Activated CD4-positive, alpha-beta T cell treated with anti-CD3 and anti-CD28 coated beads for 36 hours (primary cell): ENCODE data around the gene HOXC10. TPM values are rescaled to one million over a fixed set of nuclear protein-coding genes. Genes with fewer than 3 reads are reported as not detected.

Experiments used
- microRNA-seq: library from miRNA; unstranded; fragments of <30 nt; microRNA quantifications from one replicate; pipeline ENCODE4 v1.2.0, GENCODE V29; 2021; ENCODE audit warnings: borderline replicate concordance
- total RNA-seq, 2 experiments: library from RNA; stranded (reverse); gene quantifications; one replicate each; pipeline ENCODE4 v1.2.3, GENCODE V29; 2021

The HOXC10 gene
- total RNA-seq, 2 experiments from 2014 or later = not detected

Small RNA genes within 50 kb of the gene (microRNA-seq; reads per million reads assigned to microRNA genes)
- gene MIR196A2 (not detected), gene MIR615 (not detected)

Other genes starting within 250 kb of the HOXC10 start
- gene CISTR, start 233.2 kb upstream of the HOXC10 start, total RNA-seq = not detected
- gene HOXC13, start 46.3 kb upstream of the HOXC10 start, total RNA-seq = not detected
- gene HOXC12, start 30.2 kb upstream of the HOXC10 start, total RNA-seq = not detected
- not detected for gene HOXC11, start 12.0 kb upstream of the HOXC10 start, total RNA-seq
- not detected for gene HOTAIR, start 10.2 kb upstream of the HOXC10 start, total RNA-seq
- not detected for gene HOXC9, start 15.0 kb downstream of the HOXC10 start, total RNA-seq
- gene HOXC8, start 23.8 kb downstream of the HOXC10 start, total RNA-seq = not detected
- not detected for gene HOXC6, start 43.3 kb downstream of the HOXC10 start, total RNA-seq
- gene HOXC5, start 47.9 kb downstream of the HOXC10 start, total RNA-seq = not detected
- gene HOXC4, start 68.7 kb downstream of the HOXC10 start, total RNA-seq = not detected
- gene SMUG1, start 203.8 kb downstream of the HOXC10 start, total RNA-seq = 10 to 100 TPM; 19.5 to 28.5 TPM